Activated CD4-positive, alpha-beta T cell treated with anti-CD3 and anti-CD28 coated beads, Interleukin-2, amount 10 ng/mL, durations not matched to agents 24 days and 14 days (primary cell): ENCODE data around the gene RCHY1. TPM values are rescaled to one million over a fixed set of nuclear protein-coding genes. Genes with fewer than 3 reads are reported as not detected.
"Not testable (repeated sequence)": the region's sequence is repeated elsewhere in the genome, so short reads cannot be mapped to it uniquely, and the experiment has no call there.

Experiments
- DNase-seq: peaks from one replicate; pipeline ENCODE4 v3.0.0; 2022
- H3K27ac Mint-ChIP-seq: one replicate; pipeline ENCODE4 v1.8.0; 2022; ENCODE audit warnings: mild to moderate bottlenecking, mixed read lengths
- H3K27me3 Mint-ChIP-seq: one replicate; pipeline ENCODE4 v1.8.0; 2022; ENCODE audit warnings: mixed read lengths
- H3K36me3 Mint-ChIP-seq: one replicate; pipeline ENCODE4 v1.8.0; 2022; ENCODE audit warnings: low read depth, mild to moderate bottlenecking, mixed read lengths
- H3K4me1 Mint-ChIP-seq: one replicate; pipeline ENCODE4 v1.8.0; 2021; ENCODE audit warnings: mixed read lengths
- H3K4me3 Mint-ChIP-seq: one replicate; pipeline ENCODE4 v1.8.0; 2022; ENCODE audit warnings: mild to moderate bottlenecking, moderate library complexity, mixed read lengths
- H3K9me3 Mint-ChIP-seq: one replicate; pipeline ENCODE4 v1.8.0; 2021; ENCODE audit warnings: mixed read lengths
- intact Hi-C: fragments of 100-400 bp; cut with micrococcal nuclease; formaldehyde crosslinking; loops from one replicate; pipeline ENCODE4 v1.15.1; 2023
- total RNA-seq: library from RNA; stranded (reverse); gene quantifications from 2 replicates; pipeline ENCODE4 v1.2.3, GENCODE V29; 2022

RCHY1 gene
- 22.4 and 29.4 TPM in 2 replicates for total RNA-seq

DNA sequence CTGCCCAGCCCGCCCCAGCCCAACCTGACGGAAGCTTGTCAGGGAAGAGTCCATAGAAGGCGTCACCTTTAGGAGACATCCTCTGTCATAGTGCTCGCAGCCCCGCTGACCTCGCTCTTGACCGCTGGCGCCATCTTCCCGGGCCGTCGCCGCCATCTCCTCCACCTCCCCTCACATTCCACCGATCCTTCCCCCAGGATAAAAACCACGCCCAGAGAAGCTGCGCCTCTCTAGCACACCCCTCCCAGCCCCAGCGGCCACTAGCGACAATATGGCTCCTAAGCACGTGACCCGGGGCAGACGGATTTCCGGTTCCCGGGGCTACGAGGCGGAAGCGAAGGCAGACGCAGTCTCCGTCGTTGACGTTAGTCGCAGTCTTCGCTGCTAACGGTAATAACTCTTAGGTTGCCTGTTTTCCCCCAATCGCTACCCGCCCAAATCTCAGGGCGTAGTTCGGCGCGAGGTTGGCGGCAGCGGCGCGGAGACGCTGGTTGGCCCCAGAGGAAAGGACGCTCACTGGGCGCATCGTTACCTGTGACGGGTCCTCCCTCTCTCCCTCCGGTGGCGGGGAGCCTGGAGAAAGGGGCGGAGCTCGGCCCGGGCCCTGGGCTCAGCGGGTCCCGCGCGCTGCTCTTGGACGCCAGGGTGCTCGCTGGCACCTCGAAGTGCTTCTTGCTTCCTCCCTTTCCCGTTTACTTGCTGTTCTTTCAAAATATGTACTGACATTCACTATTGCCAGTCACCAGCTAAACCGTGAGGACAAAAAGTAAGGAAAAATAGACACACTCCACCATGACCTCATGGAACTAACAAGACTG lies at the start of gene RCHY1, which contains the start of gene THAP6:
Gene RCHY1, minus strand, starts transcription at position 273 of the 818 bp plus-strand sequence. Its CDS starts 117 bp downstream, at position 156.
Gene THAP6, plus strand, starts transcription at position 343 of the 818 bp plus-strand sequence. CDS start 980 bp downstream, outside the sequence.
- Mint-ChIP-seq H3K27ac (peak within 1 kb of the TSS; percentile 99), H3K4me1 (peaks cover 29% of the 10 kb centered on the region), H3K4me3 (no peak within 1 kb of the TSS), H3K9me3 (no peaks in the 10 kb centered on the region), H3K27me3 (no peaks in the 10 kb centered on the region), H3K36me3 (peaks cover 32% of the 10 kb centered on the region)
- DNase-seq = peak; percentile 98
- intact Hi-C loops = loop anchor here (1.0 to 10.0 kb wide), 6 partner anchors 138 to 1563 kb away; partner anchors contain the start of genes CCNI, G3BP2, MTHFD2L and NUP54

DNA sequence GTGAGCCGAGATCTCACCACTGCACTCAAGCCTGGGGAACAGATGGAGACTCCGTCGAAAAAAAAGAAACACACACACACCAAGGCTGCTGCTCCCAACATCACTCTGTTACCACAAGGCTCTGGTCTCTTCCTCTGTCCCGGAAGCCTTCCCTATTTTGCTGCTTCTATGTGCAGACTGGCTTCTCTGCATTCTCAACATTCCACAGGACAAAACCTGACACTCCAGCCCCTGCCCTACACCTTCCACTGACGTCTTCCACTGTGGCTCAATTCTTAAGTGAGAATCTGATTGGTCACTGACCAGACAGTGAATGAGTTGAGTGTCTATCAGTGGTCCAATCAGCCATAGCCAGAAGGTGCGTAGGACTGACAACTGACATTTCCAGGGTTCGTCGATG lies 47.6 kb upstream of the RCHY1 start:
- H3K9me3 Mint-ChIP-seq = no peaks in the 10 kb centered on the region
- DNase-seq = no peak
- peaks cover 23% of the 10 kb centered on the region for H3K27me3 Mint-ChIP-seq
- no peaks in the 10 kb centered on the region for H3K36me3 Mint-ChIP-seq
- peaks cover 7% of the 10 kb centered on the region for H3K4me1 Mint-ChIP-seq
- intact Hi-C loops = no loop called here
- H3K4me3 Mint-ChIP-seq = no peak overlapping the region
- no peak overlapping the region for H3K27ac Mint-ChIP-seq

DNA sequence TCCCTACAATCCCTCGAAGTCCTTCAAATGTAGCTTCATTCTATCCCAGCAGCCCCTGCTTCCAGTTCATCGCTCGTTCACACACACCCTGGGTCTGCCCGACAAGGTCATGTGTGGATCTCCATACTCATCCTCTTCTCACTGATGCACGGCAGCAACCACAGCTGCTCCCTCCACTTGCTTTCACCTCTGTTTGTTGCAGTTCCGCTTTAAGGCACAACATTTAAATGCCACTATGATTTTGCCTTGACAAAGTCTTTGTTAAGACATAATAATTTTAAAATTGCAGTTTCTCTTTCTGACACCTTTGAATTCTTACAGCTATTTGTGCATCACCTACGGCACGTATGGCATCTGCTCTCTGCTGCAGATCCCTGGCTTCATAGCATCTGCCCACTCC lies 43.5 kb upstream of the RCHY1 start:
- H3K4me3 Mint-ChIP-seq = no peak overlapping the region
- H3K9me3 Mint-ChIP-seq = no peaks in the 10 kb centered on the region
- intact Hi-C loops = no loop called here
- H3K36me3 Mint-ChIP-seq = no peaks in the 10 kb centered on the region
- DNase-seq = no peak
- peaks cover 22% of the 10 kb centered on the region for H3K27me3 Mint-ChIP-seq
- H3K27ac Mint-ChIP-seq = no peak overlapping the region
- no peaks in the 10 kb centered on the region for H3K4me1 Mint-ChIP-seq

DNA sequence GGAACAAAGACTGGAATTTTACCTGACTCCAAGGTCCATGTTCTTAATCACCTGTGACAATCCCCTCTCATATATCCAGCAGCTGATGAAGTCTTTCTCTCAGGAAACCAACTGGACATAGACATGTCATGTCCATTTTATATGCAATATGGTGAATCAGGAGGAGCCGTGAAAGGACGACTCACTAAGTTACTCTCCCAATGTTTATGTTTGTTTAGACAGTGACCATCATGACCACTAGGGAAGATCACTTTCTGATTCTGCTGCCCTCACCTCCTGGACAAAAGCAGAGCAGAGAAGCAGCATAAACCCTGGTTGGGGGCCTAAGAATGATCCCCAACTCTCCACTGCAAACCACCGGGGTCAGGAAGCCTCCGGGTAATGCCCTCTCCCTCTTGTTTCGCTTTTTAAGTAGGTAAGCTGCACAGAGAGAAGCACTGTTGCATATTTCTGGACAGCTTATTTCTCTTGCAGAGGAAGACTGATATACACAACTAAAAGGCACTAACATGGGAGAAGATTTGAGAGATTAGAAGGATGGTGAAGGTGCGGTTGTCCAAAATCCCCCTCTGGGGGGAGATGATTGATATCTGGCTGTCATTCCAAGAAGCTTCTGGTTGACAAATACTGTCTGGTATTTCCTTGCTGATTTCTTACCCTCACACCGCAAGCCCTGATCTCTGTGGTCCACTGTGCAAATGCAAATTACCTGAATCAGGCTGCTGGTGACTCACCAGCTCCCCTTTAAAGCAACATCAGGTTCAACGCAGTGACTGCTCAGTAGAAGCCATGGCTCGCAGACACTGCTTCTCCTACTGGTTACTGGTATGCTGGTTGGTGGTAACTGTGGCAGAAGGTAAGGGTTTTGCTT lies 41.3 kb upstream of the RCHY1 start, which contains the start of gene ODAPH:
Gene ODAPH, plus strand, starts transcription at position 773 of the 871 bp plus-strand sequence. Its CDS starts 17 bp downstream, at position 790.
- Mint-ChIP-seq H3K4me3 (no peak within 1 kb of the TSS), H3K36me3 (no peaks in the 10 kb centered on the region), H3K27ac (no peak within 1 kb of the TSS), H3K9me3 (no peaks in the 10 kb centered on the region), H3K4me1 (no peaks in the 10 kb centered on the region), H3K27me3 (peaks cover 18% of the 10 kb centered on the region)
- DNase-seq = peak; percentile 69
- intact Hi-C loops = no loop called here

DNA sequence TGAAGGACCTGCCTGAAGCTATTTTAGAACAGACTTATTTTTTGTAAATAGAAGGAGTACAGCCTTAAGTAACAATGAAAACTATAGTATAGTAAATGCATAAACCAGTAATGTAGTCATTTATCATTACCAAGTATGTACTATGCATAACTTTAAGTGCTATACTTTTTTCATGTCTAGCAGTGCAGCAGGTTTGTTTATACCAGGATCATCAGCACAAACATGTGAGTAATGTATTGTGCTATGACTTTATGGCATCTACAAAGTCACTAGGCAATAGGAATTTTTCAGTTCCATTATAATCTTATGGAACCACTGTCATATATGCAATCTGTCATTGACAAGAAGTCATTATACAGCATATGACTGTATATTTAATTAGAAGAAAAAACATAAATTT lies 38.2 kb upstream of the RCHY1 start:
- H3K27me3 Mint-ChIP-seq = peaks cover 7% of the 10 kb centered on the region
- H3K36me3 Mint-ChIP-seq = no peaks in the 10 kb centered on the region
- H3K27ac Mint-ChIP-seq = no peak overlapping the region
- DNase-seq = no peak
- no peaks in the 10 kb centered on the region for H3K4me1 Mint-ChIP-seq
- H3K4me3 Mint-ChIP-seq = no peak overlapping the region
- intact Hi-C loops = no loop called here
- no peaks in the 10 kb centered on the region for H3K9me3 Mint-ChIP-seq

DNA sequence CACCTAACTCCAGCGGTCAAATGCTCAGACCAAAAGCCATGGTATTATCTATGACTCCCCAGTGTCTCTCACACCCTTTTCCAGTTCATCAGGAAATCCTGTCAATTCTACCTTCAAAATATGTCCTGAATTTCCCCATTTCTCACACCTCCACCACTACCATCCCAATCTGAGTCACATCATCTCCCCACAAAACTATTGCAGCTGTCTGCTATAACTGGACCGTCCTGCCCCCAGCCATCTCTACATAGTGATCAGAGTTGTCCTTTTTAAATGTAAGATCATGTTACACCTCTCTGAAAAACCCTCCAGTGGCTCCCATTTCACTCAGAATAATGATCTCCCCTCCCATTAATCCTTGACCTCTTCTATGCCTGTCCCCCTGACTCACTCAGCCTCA lies 34.8 kb upstream of the RCHY1 start:
- no peak overlapping the region for H3K4me3 Mint-ChIP-seq

DNA sequence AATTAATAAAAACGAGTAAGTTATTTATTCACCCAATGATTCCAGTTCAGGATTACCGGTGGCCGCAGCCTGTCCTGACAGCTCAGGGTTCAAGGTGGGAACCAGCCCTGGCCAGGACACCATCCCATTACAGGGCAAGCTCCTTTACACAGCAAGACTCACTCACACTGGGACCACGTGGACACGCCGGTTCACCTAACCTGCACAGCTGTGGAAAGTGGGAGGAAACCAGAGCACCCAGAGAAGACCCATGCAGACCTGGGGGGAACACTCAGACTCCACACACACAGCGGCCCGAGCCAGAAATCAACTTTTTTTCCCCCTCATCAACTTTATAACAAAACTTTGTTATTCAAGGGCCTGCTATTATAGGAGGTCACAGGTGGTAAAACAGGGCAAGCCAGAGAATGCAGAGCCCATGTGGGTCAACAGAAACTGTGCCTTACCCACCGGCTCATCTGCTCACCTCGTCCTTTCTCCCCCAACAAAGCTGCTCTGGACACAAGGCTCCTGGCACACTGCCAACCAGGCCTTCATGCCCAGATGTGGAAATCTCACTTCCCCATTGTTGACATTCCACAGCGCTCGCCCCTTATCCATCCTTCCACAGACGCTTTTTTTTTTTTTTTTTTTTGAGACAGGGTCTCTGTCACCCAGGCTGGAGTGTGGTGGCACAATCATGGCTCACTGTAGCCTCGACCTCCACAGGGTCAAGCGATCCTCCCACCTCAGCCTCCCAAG lies 33.6 kb upstream of the RCHY1 start:
- Mint-ChIP-seq H3K36me3 (no peaks in the 10 kb centered on the region), H3K27ac (no peak overlapping the region), H3K4me1 (no peaks in the 10 kb centered on the region), H3K4me3 (no peak overlapping the region), H3K27me3 (no peaks in the 10 kb centered on the region), H3K9me3 (no peaks in the 10 kb centered on the region)
- DNase-seq = no peak
- intact Hi-C loops = no loop called here

More for the DNA sequence above, 34.8 kb upstream of the RCHY1 start:
- Mint-ChIP-seq H3K27ac (no peak overlapping the region), H3K27me3 (no peaks in the 10 kb centered on the region), H3K36me3 (no peaks in the 10 kb centered on the region), H3K4me1 (no peaks in the 10 kb centered on the region), H3K9me3 (no peaks in the 10 kb centered on the region)
- DNase-seq = no peak
- intact Hi-C loops = no loop called here

DNA sequence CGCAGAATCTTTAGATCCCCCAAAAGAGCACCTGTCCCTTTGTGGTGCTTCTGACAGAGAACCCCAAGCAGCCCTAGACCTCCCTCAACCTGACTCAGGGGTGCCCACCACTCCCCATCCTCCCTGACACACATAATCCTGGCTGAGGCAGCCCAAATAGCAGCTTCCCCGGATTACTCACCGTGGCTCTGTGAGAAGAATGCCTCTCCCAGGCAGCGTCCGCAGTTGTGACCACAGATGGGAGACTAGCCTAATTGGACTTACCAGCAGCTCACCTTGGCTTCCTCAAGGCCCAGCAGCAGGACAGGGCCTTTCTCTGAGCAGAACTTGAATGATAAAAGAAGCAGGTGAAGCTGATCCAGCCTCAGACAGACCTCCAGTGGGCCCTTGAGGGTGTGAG lies 31.3 kb upstream of the RCHY1 start:
- H3K9me3 Mint-ChIP-seq = no peaks in the 10 kb centered on the region
- no peak for DNase-seq
- intact Hi-C loops = no loop called here
- H3K27ac Mint-ChIP-seq = no peak overlapping the region
- H3K27me3 Mint-ChIP-seq = no peaks in the 10 kb centered on the region
- no peak overlapping the region for H3K4me3 Mint-ChIP-seq
- H3K4me1 Mint-ChIP-seq = no peaks in the 10 kb centered on the region
- no peaks in the 10 kb centered on the region for H3K36me3 Mint-ChIP-seq

DNA sequence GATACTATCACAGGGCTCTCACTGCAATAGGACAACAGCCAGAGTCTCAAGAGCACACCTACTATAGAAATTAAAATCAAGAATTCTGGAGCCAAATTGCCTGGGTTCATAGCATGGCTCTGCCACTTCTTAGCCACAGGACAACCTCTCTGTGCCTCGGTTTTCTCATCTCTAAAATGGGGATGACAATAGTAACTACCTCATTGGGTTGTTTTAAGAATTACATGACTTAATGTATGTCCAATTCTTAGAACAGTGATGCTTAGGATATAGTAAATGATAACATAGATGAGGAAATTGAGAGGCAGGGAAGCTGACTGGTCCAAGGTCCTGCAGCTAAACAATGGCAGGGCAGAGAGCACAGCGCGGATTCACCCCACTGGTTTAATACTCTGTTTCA lies 30.7 kb upstream of the RCHY1 start:
- DNase-seq = no peak
- no peak overlapping the region for H3K27ac Mint-ChIP-seq
- H3K36me3 Mint-ChIP-seq = no peaks in the 10 kb centered on the region
- H3K4me3 Mint-ChIP-seq = no peak overlapping the region
- intact Hi-C loops = no loop called here
- no peaks in the 10 kb centered on the region for H3K9me3 Mint-ChIP-seq
- no peaks in the 10 kb centered on the region for H3K4me1 Mint-ChIP-seq
- no peaks in the 10 kb centered on the region for H3K27me3 Mint-ChIP-seq

DNA sequence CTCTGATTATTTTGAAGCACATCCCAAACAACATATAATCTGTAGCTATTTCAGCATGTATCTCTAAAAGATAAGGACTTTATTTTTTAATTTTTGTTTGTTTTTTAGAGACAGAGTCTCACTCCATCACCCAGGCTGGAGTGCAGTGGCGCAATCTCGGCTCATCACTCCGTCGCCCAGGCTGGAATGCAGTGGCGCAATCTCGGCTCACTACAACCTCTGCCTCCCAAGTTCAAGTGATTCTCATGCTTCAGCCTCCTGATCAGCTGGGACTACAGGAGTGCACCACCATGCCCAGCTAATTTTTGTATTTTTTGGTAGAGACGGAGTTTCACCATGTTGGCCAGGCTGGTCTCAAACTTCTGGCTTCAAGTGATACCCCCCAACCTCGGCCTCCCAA lies 30.0 kb upstream of the RCHY1 start:
- H3K4me3 Mint-ChIP-seq, H3K36me3 Mint-ChIP-seq, DNase-seq, H3K9me3 Mint-ChIP-seq, intact Hi-C loops, H3K27me3 Mint-ChIP-seq, H3K4me1 Mint-ChIP-seq, H3K27ac Mint-ChIP-seq: not testable (repeated sequence)

DNA sequence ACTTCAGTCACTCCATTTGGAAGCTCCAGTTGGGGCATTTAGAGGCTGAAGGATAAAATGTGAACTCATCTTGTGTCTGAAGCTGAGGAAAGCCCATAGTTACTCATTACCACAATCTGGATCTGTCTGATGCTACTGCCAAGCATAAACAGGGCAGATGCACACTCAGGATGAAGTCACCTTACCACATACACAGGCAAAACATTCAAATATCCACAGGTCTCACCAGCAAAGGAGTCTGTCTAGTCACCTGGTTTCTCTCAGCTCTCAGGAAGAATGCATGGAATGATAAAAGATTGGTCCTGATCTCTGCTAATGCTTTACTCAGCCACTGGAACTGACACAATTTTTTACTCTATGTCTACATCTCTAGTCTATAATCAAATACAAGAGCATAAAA lies 28.6 kb upstream of the RCHY1 start:
- Mint-ChIP-seq H3K9me3 (no peaks in the 10 kb centered on the region), H3K4me3 (no peak overlapping the region)
- intact Hi-C loops = no loop called here

DNA sequence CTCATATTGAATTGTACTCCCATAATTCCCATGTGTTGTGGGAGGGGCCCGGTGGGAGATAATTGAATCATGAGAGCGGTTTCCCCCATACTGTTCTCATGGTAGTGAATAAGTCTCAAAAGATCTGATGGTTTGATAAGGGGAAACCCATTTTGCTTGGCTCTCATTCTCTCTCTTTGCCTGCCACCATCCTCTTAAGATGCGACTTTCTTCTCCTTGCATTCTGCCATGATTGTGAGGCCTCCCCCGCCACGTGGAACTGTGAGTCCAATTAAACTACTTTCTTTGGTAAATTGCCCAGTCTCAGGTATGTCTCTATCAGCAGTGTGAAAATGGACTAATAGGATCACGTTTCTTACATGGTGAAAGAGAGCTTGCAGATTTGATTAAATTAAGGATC lies 23.1 kb upstream of the RCHY1 start:
- H3K27me3 Mint-ChIP-seq = not testable (repeated sequence)

More for the DNA sequence above, 28.6 kb upstream of the RCHY1 start:
- H3K36me3 Mint-ChIP-seq = no peaks in the 10 kb centered on the region
- H3K27me3 Mint-ChIP-seq = no peaks in the 10 kb centered on the region
- H3K27ac Mint-ChIP-seq = no peak overlapping the region
- H3K4me1 Mint-ChIP-seq = no peaks in the 10 kb centered on the region
- DNase-seq = no peak

DNA sequence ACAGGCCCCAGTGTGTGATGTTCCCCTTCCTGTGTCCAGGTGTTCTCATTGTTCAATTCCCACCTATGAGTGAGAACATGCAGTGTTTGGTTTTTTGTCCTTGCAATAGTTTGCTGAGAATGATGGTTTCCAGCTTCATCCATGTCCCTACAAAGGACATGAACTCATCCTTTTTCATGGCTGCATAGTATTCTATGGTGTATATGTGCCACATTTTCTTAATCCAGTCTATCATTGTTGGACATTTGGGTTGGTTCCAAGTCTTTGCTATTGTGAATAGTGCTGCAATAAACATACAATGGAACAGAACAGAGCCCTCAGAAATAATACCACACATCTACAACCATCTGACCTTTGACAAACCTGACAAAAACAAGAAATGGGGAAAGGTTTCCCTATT lies 19.7 kb upstream of the RCHY1 start:
- H3K4me1 Mint-ChIP-seq, H3K27ac Mint-ChIP-seq, H3K9me3 Mint-ChIP-seq, intact Hi-C loops, H3K27me3 Mint-ChIP-seq, DNase-seq, H3K4me3 Mint-ChIP-seq: not testable (repeated sequence)
- peaks cover 47% of the 10 kb centered on the region for H3K36me3 Mint-ChIP-seq

More for the DNA sequence above, 23.1 kb upstream of the RCHY1 start:
- peaks cover 19% of the 10 kb centered on the region for H3K36me3 Mint-ChIP-seq
- H3K9me3 Mint-ChIP-seq, H3K4me3 Mint-ChIP-seq, H3K27ac Mint-ChIP-seq, intact Hi-C loops, H3K4me1 Mint-ChIP-seq, DNase-seq: not testable (repeated sequence)
